ENCODE data around the gene LTA4H.
A peak's percentile ranks its signal among the peaks of the same experiment; 100 is the strongest.

LTA4H gene

DNA sequence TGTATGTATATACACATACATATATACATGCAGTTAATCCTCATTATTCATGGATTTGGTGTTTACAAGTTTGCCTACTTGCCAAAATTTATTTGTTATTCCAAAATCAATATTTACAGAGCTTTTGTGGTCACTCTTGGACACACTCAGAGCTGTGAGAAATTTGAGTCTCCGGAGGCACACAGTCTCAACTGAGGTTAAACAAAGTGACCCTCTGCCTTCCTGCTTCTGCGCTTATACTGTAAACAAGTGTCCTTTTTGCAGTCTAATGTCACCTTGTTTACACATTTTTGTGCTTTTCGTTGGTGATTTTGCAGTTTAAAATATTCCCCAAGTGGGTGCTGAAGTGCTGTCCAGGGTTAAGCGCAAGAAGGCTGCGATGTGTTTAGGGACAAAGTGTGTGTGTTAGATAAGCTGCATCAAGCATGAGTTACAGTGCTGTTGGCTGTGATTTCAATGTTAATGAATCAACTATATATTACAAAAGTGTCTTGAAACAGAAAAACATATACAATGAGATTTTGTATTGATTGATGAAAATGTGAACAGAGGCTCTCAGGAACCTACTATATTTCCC lies 13.1 kb upstream of the LTA4H start:
- Histone ChIP-seq H3K9ac (ENCODE audit: low read depth, low read length) (no peak overlapping the region), H3K9me3 (ENCODE audit: control insufficient read depth, insufficient read depth, low read length) (no peaks in the 10 kb centered on the region; the same call in 1 of the 2 replicates), H3K36me3 (ENCODE audit: insufficient read depth, low read length) (no peaks in the 10 kb centered on the region), H3K4me1 (ENCODE audit: insufficient read depth, low read length) (no peaks in the 10 kb centered on the region)

DNA sequence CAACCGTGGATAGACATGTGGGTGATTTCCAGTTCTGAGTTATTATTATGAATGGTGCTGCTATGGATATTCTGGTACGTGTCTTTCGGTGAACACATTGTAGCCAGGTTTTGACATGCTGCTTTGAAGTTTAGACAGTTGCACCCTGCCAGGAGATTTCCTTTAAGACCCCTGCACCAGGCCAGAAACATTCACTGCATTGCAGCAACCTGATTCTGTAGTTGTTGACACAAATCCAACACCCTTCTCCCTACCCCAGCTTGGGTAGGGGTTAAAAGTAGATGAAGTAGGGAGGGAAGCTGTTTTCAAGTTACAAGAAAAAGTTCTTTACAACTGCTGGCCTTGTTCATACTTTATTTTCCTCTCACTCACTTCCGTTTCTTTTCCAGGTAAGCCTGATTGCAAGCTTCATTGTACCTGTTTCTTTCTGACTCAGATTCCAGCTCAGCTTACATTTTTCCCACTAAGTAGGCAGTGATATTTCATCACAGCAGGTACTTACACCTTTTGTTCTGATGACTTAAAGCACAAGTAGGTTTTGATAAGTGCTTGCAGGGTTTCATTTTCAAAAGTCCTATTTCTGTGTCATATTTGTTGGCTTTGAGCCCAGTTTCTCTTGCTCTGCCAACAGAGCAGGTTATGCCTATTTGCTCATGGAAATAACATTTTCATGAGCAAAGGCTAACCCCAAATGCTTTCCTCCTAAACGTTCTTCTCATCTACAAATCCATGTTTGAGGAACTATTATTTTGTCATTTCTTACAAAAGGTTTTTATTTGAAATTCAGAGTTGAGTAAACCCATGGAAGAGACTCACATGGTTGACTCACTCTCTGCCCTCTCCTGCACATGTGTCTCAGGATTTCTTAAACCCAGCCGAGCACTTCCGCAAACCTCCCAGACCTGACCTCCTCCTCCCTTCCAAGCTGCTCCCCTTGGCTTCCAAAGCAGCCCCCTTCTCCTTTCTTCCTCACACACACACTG lies 12.1 kb upstream of the LTA4H start:
- Histone ChIP-seq H3K36me3 (ENCODE audit: insufficient read depth, low read length) (no peaks in the 10 kb centered on the region), H3K9ac (ENCODE audit: low read depth, low read length) (no peak overlapping the region), H3K4me1 (ENCODE audit: insufficient read depth, low read length) (no peaks in the 10 kb centered on the region), H3K9me3 (ENCODE audit: control insufficient read depth, insufficient read depth, low read length) (no peaks in the 10 kb centered on the region; the same call in 1 of the 2 replicates)

GRCh38 chr12:96046543-96047228 lies 11.3 kb upstream of the LTA4H start:
- Histone ChIP-seq H3K9me3 (ENCODE audit: control insufficient read depth, insufficient read depth, low read length) (no peaks in the 10 kb centered on the region; the same call in 1 of the 2 replicates), H3K4me1 (ENCODE audit: insufficient read depth, low read length) (no peaks in the 10 kb centered on the region), H3K36me3 (ENCODE audit: insufficient read depth, low read length) (no peaks in the 10 kb centered on the region), H3K9ac (ENCODE audit: low read depth, low read length) (no peak overlapping the region)

DNA sequence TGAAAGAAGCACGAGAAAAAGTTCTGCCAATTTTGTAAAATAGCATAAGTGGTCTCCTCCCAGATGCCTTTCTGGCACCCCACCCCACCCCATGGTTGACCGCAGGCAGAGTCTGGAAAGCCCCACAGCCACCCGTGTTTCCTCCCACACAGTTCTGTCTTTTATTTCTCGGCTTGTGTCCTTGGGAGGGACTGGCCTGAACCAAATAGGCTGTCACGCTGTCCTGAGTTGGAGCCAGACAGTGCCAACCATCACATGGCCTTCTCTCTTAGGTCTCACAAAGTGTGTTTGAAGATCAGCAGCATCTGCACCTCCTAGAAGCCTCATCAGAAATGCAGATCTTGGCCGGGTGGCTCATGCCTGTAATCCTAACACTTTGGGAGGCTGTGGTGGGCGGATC lies 10.2 kb upstream of the LTA4H start:
- Histone ChIP-seq H3K9ac (ENCODE audit: low read depth, low read length) (no peak overlapping the region), H3K9me3 (ENCODE audit: control insufficient read depth, insufficient read depth, low read length) (no peaks in the 10 kb centered on the region), H3K4me1 (ENCODE audit: insufficient read depth, low read length) (no peaks in the 10 kb centered on the region)

GRCh38 chr12:96044943-96045290 lies 9.5 kb upstream of the LTA4H start:
- Histone ChIP-seq H3K36me3 (ENCODE audit: insufficient read depth, low read length) (no peaks in the 10 kb centered on the region), H3K4me1 (ENCODE audit: insufficient read depth, low read length) (no peaks in the 10 kb centered on the region), H3K9ac (ENCODE audit: low read depth, low read length) (no peak overlapping the region), H3K9me3 (ENCODE audit: control insufficient read depth, insufficient read depth, low read length) (no peaks in the 10 kb centered on the region)

More for the DNA sequence above, 10.2 kb upstream of the LTA4H start:
- no peaks in the 10 kb centered on the region for H3K36me3 ChIP-seq (ENCODE audit: insufficient read depth, low read length)

GRCh38 chr12:96044017-96044942 lies 8.9 kb upstream of the LTA4H start:
- Histone ChIP-seq H3K9ac (ENCODE audit: low read depth, low read length) (no peak overlapping the region), H3K9me3 (ENCODE audit: control insufficient read depth, insufficient read depth, low read length) (no peaks in the 10 kb centered on the region), H3K4me1 (ENCODE audit: insufficient read depth, low read length) (no peaks in the 10 kb centered on the region), H3K36me3 (ENCODE audit: insufficient read depth, low read length) (no peaks in the 10 kb centered on the region)

DNA sequence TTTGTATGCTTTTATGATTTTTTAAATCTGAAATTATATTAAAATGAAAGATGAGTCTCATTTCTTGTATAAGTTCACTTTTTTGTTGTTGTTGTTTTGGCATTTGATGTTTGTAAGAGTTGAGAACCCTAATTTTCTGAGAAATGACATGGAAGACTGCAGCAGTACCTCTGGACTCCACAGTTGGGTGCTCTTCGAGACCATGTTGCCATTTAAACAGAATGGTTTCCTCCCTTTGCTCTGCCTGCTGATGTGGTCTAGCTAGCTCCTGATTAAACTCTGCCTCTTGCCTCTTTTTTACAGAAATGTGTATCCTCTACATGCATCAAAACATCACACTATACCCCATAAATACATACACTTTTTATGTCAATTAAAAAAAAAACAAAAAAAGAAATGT lies 5.8 kb upstream of the LTA4H start:
- H3K9ac ChIP-seq (ENCODE audit: low read depth, low read length): no peak overlapping the region
- H3K36me3 ChIP-seq (ENCODE audit: insufficient read depth, low read length): no peaks in the 10 kb centered on the region
- H3K9me3 ChIP-seq (ENCODE audit: control insufficient read depth, insufficient read depth, low read length): no peaks in the 10 kb centered on the region
- H3K4me1 ChIP-seq (ENCODE audit: insufficient read depth, low read length): no peaks in the 10 kb centered on the region

DNA sequence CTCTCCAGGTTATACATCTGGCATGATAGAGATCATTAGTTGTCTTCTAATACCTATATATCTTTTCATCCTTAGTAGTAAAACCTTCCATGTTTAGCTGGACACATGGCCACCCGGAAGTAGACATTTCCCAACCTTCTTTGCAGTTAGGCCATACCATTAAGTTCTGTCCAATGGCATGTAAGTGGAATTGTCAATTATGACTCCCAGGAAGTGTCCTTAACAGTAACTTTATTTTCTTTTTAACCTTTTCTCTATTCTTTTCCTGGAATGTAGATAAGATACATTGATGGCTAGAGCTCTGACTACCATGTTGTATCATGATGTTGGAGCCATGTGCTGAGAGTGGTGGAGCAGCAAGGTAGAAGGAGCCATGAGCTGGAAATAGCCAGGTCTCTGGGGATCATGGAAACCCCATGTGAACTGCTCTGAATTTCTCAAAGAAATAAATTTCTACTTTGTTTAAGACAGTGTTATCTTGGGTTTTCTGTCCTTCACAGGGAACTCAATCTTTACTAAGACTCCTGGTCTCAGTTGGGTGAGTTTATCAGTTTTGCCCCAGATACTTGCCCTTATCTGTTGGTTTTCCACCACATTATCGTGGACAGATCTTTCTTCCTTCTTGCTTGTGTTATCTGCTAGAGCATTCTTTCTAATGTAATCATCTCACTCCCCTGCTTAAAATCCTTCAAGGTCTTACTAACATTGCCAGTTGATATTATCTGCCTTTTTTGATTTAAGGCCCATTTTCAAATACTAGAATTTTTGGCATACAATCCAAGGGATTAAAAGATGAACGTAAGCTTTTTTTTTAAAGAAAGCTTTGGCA lies 5.1 kb upstream of the LTA4H start:
- no peak overlapping the region for H3K9ac ChIP-seq (ENCODE audit: low read depth, low read length)
- no peaks in the 10 kb centered on the region for H3K9me3 ChIP-seq (ENCODE audit: control insufficient read depth, insufficient read depth, low read length)
- no peaks in the 10 kb centered on the region for H3K4me1 ChIP-seq (ENCODE audit: insufficient read depth, low read length)
- no peaks in the 10 kb centered on the region for H3K36me3 ChIP-seq (ENCODE audit: insufficient read depth, low read length)

GRCh38 chr12:96039516-96039915 lies 4.1 kb upstream of the LTA4H start:
- Histone ChIP-seq H3K9me3 (ENCODE audit: control insufficient read depth, insufficient read depth, low read length) (no peaks in the 10 kb centered on the region), H3K36me3 (ENCODE audit: insufficient read depth, low read length) (no peaks in the 10 kb centered on the region), H3K9ac (ENCODE audit: low read depth, low read length) (no peak overlapping the region), H3K4me1 (ENCODE audit: insufficient read depth, low read length) (no peaks in the 10 kb centered on the region)

GRCh38 chr12:96036765-96037455 lies 1.5 kb upstream of the LTA4H start:
- no peaks in the 10 kb centered on the region for H3K36me3 ChIP-seq (ENCODE audit: insufficient read depth, low read length)
- peaks cover 4% of the 10 kb centered on the region; the same call in 1 of the 2 replicates for H3K4me1 ChIP-seq (ENCODE audit: insufficient read depth, low read length)
- no peaks in the 10 kb centered on the region for H3K9me3 ChIP-seq (ENCODE audit: control insufficient read depth, insufficient read depth, low read length)
- H3K9ac ChIP-seq (ENCODE audit: low read depth, low read length): no peak overlapping the region

DNA sequence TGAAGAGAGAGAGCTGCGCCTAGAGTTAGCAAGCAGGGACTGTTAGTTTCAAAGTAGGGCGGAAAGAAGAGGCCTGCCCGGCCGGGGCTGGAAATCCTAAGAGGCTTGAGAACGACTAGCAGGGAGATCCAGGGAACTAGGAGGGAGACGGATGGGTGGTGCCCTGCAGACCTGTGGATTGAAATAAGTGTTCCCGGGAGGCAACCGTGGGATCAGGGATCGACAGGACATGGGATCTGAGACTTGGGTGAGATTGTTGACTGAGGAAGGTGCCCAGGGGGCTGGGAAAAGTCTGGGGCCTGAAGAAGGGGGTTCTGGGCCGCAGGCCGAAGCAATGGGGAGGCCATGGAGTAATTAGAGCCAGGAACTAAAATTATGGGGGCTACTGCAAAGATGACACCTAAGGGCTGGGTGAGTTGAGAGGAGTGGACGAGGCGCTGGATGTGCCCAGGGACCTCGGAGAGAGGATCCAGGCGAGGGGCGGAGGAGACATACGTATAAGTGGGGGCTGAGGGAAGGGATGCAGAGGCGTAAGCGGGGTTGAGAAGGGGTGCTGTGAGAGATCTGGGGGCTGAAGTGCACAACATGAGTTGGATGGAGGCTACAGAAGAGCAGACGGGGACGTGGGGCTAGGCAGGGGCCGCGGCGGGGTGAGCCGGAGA lies 635 bp downstream of the LTA4H start:
- Histone ChIP-seq H3K9me3 (ENCODE audit: control insufficient read depth, insufficient read depth, low read length) (no peaks in the 10 kb centered on the region), H3K4me1 (ENCODE audit: insufficient read depth, low read length) (peaks cover 4% of the 10 kb centered on the region; the same call in 1 of the 2 replicates), H3K36me3 (ENCODE audit: insufficient read depth, low read length) (no peaks in the 10 kb centered on the region), H3K9ac (ENCODE audit: low read depth, low read length) (peak overlapping the region; percentile 85)

GRCh38 chr12:96033549-96034389 lies 1.6 kb downstream of the LTA4H start:
- H3K9ac ChIP-seq (ENCODE audit: low read depth, low read length): peak overlapping the region; percentile 85; the same call in 1 of the 2 replicates
- no peaks in the 10 kb centered on the region for H3K9me3 ChIP-seq (ENCODE audit: control insufficient read depth, insufficient read depth, low read length)
- no peaks in the 10 kb centered on the region for H3K36me3 ChIP-seq (ENCODE audit: insufficient read depth, low read length)
- peaks cover 4% of the 10 kb centered on the region; the same call in 1 of the 2 replicates for H3K4me1 ChIP-seq (ENCODE audit: insufficient read depth, low read length)
